Measurements from ENCODE around the gene SLC17A9.

- TF ChIP-seq CTCF (IDR thresholded peaks at IDR 0.05; ENCODE audit: insufficient read depth, low read depth, low read length): no peak
- TF ChIP-seq EZH2 (IDR thresholded peaks at IDR 0.05; ENCODE audit: insufficient read depth, low read length): no peak
These were observed 9.3 kb downstream of the SLC17A9 start for GRCh38 chr20:62961799-62962198.
